HEK293 (cell line): ENCODE results near the gene DZIP1.

ENCODE experiments used
- CTCF ChIA-PET: fragments of 350-600 bp; formaldehyde crosslinking; extraction: SDS; loops from one replicate; lab custom pipeline; 2021; ENCODE audit warnings: antibody characterized with exemption; lab: Yijun Ruan, JAX
- POLR2A ChIA-PET: fragments of 300-600 bp; formaldehyde crosslinking; extraction: SDS; loops from one replicate; lab custom pipeline; 2020; ENCODE audit warnings: antibody characterized with exemption, inconsistent platforms; lab: Yijun Ruan, JAX
- H3K27ac ChIP-seq: fragments of 200-500 bp; sonication (Bioruptor generic); 2 replicates; pipeline ENCODE4 v1.5.1; 2014; ENCODE audit warnings: low read depth, low read length, control low read depth, inconsistent platforms; ENCODE audit errors: extremely low read depth
- H3K36me3 ChIP-seq, 2 experiments: fragments of 200-500 bp in 1 of 2; sonication (Bioruptor generic) in 1 of 2; 1 replicate in 1 of 2; 2 replicates in 1 of 2; pipeline ENCODE4 v1.5.1; 2014 to 2017; ENCODE audit warnings: inconsistent platforms in 2 of 2, low read length in 2 of 2; ENCODE audit not compliant: control insufficient read depth in 2 of 2, insufficient read depth in 1 of 2
- H3K4me1 ChIP-seq: fragments of 200-500 bp; sonication (Bioruptor generic); 2 replicates; pipeline ENCODE4 v1.5.1; 2014; ENCODE audit warnings: mild to moderate bottlenecking, low read length, inconsistent platforms; ENCODE audit not compliant: control insufficient read depth, insufficient read depth
- H3K4me3 ChIP-seq: 2 replicates; pipeline ENCODE4 v1.5.1; 2011; ENCODE audit warnings: low read depth, mild to moderate bottlenecking, control low read depth, low read length, moderate library complexity
- H3K9me3 ChIP-seq: fragments of 200-500 bp; sonication (Bioruptor generic); 2 replicates; pipeline ENCODE4 v1.5.1; 2014; ENCODE audit warnings: low read depth, low read length, inconsistent platforms; ENCODE audit not compliant: control insufficient read depth, insufficient read depth
- BCL11B ChIP-seq: fragments of 450-650 bp; formaldehyde crosslinking; IDR thresholded peaks from 2 replicates; pipeline ENCODE4 v1.5.1; 2016; ENCODE audit warnings: low read depth, missing biosample characterization, missing genetic modification characterization
- CTCF ChIP-seq: fragments of 450-650 bp; formaldehyde crosslinking; IDR thresholded peaks from 2 replicates; pipeline ENCODE4 v1.5.1; 2016; ENCODE audit warnings: missing biosample characterization, missing genetic modification characterization
- HOXD13 ChIP-seq: sonication (generic); formaldehyde crosslinking; IDR thresholded peaks from 2 replicates; pipeline ENCODE4 v1.8.0; 2022; ENCODE audit warnings: missing genetic modification reagents, borderline replicate concordance
- SP3 ChIP-seq: fragments of 450-650 bp; formaldehyde crosslinking; IDR thresholded peaks from 2 replicates; pipeline ENCODE4 v1.5.1; 2016; ENCODE audit warnings: missing biosample characterization, missing genetic modification characterization
- ZNF112 ChIP-seq: fragments of 450-650 bp; formaldehyde crosslinking; IDR thresholded peaks from 2 replicates; pipeline ENCODE4 v1.5.0; 2017; ENCODE audit warnings: missing biosample characterization, missing genetic modification characterization
- ZNF133 ChIP-seq: fragments of 450-650 bp; formaldehyde crosslinking; IDR thresholded peaks from 2 replicates; pipeline ENCODE4 v1.5.1; 2016; ENCODE audit warnings: missing biosample characterization, missing genetic modification characterization
- ZNF19 ChIP-seq: fragments of 450-650 bp; formaldehyde crosslinking; IDR thresholded peaks from 2 replicates; pipeline ENCODE4; 2016; ENCODE audit warnings: missing biosample characterization, missing genetic modification characterization, low read depth
- ZNF280C ChIP-seq: fragments of 450-650 bp; formaldehyde crosslinking; IDR thresholded peaks from 2 replicates; pipeline ENCODE4 v1.5.1; 2016; ENCODE audit warnings: missing biosample characterization, missing genetic modification characterization
- ZNF324 ChIP-seq: fragments of 450-650 bp; formaldehyde crosslinking; IDR thresholded peaks from 2 replicates; pipeline ENCODE4 v1.5.1; 2016; ENCODE audit warnings: missing biosample characterization, missing genetic modification characterization
- ZNF449 ChIP-seq: fragments of 450-650 bp; formaldehyde crosslinking; IDR thresholded peaks from 2 replicates; pipeline ENCODE4 v1.5.1; 2017; ENCODE audit warnings: missing biosample characterization, mild to moderate bottlenecking, missing genetic modification characterization, moderate library complexity
- ZNF473 ChIP-seq: fragments of 450-650 bp; formaldehyde crosslinking; IDR thresholded peaks from 2 replicates; pipeline ENCODE4 v1.5.1; 2017; ENCODE audit warnings: missing biosample characterization, missing genetic modification characterization
- ZNF48 ChIP-seq: fragments of 450-650 bp; formaldehyde crosslinking; IDR thresholded peaks from 2 replicates; pipeline ENCODE4 v1.5.1; 2016; ENCODE audit warnings: missing biosample characterization, missing genetic modification characterization
- ZNF518A ChIP-seq: fragments of 450-650 bp; formaldehyde crosslinking; conservative IDR thresholded peaks from 2 replicates; pipeline ENCODE4 v1.5.1; 2016; ENCODE audit warnings: low read depth, missing biosample characterization, missing genetic modification characterization
- ZNF521 ChIP-seq: fragments of 450-650 bp; formaldehyde crosslinking; IDR thresholded peaks from 2 replicates; pipeline ENCODE4 v1.5.1; 2017; ENCODE audit warnings: missing biosample characterization, mild to moderate bottlenecking, missing genetic modification characterization
- ZNF548 ChIP-seq: fragments of 450-650 bp; formaldehyde crosslinking; IDR thresholded peaks from 2 replicates; pipeline ENCODE4 v1.5.1; 2016; ENCODE audit warnings: missing biosample characterization, missing genetic modification characterization
- ZNF585B ChIP-seq: fragments of 450-650 bp; formaldehyde crosslinking; IDR thresholded peaks from 2 replicates; pipeline ENCODE4 v1.5.1; 2016; ENCODE audit warnings: missing biosample characterization, missing genetic modification characterization
- ZNF624 ChIP-seq: fragments of 450-650 bp; formaldehyde crosslinking; IDR thresholded peaks from 2 replicates; pipeline ENCODE4 v1.5.1; 2017; ENCODE audit warnings: missing biosample characterization, missing genetic modification characterization
- ZNF747 ChIP-seq: fragments of 450-650 bp; formaldehyde crosslinking; IDR thresholded peaks from 2 replicates; pipeline ENCODE4 v1.5.1; 2016; ENCODE audit warnings: missing biosample characterization, missing genetic modification characterization

Gene DZIP1

GRCh38 chr13:95652821-95653220 lies 8.3 kb upstream of the DZIP1 start:
- ChIA-PET POLR2A (no interaction called here), CTCF (interaction anchor here (0.9 kb wide), 1 partner anchor 28 kb away, joined by 3 read pairs; no protein-coding TSS in a partner anchor)
- Histone ChIP-seq H3K27ac (no peak overlapping the region), H3K36me3 (no peaks in the 10 kb centered on the region), H3K9me3 (no peaks in the 10 kb centered on the region), H3K4me1 (no peaks in the 10 kb centered on the region), H3K4me3 (no peak overlapping the region)
- no peak for TF ChIP-seq ZNF280C (tag by site-specific recombination)
- TF ChIP-seq ZNF48: no peak
- TF ChIP-seq CTCF (tag by site-specific recombination): no peak
- TF ChIP-seq BCL11B (tag by site-specific recombination): no peak
- no peak for TF ChIP-seq ZNF112 (tag by site-specific recombination)
- no peak for TF ChIP-seq HOXD13 (CRISPR knock-in tag)
- TF ChIP-seq SP3 (tag by site-specific recombination): no peak
- TF ChIP-seq ZNF133 (tag by site-specific recombination): no peak
- no peak for TF ChIP-seq ZNF624 (tag by site-specific recombination)
- TF ChIP-seq ZNF521: no peak
- TF ChIP-seq ZNF747 (tag by site-specific recombination): no peak
- no peak for TF ChIP-seq ZNF449 (tag by site-specific recombination)
- TF ChIP-seq ZNF518A (tag by site-specific recombination): no peak
- TF ChIP-seq ZNF473: no peak
- no peak for TF ChIP-seq ZNF19 (tag by site-specific recombination)
- no peak for TF ChIP-seq ZNF548 (tag by site-specific recombination)
- no peak for TF ChIP-seq ZNF324 (tag by site-specific recombination)
- no peak for TF ChIP-seq ZNF585B
- TF ChIP-seq, all 188 proteins: peak for 0
